Activated CD8-positive, alpha-beta memory T cell treated with anti-CD3 and anti-CD28 coated beads, Interleukin-2, amount 50 U/mL, for 1 hour (primary cell): ENCODE data around the gene CIROP.

Experiments used
- DNase-seq: peaks from one replicate; pipeline ENCODE4 v3.0.0-alpha.2; 2020; ENCODE audit errors: extremely low read depth

Gene CIROP

DNA sequence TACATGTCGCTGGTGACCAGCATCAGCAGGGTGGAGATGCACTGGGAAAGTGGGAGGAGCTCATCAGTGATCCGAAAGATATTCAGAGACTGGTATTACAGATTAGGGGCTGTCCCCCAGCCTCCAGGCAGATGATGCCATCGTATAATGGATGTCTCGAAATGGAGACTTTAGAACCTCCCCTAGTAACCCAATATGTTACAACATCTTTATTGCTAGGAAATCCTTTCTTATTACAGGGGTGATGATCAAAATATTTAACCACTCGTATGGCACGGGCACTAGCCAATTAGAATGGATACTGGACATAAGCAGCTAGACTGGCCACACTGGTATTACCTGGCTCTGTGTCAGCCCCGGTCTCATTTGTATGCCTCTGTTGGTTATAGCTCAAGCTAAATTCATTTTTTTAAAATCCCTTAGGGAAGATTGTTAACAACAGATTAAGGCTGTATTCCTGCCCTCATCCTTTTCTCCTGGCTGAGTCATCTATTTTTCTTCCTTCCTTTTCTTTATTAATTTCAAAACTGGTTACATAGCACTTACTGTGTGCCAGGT is 25.0 kb upstream of the CIROP start:
- no peak for DNase-seq

GRCh38 chr14:23128969-23129758 is 24.4 kb upstream of the CIROP start:
- no peak for DNase-seq

DNA sequence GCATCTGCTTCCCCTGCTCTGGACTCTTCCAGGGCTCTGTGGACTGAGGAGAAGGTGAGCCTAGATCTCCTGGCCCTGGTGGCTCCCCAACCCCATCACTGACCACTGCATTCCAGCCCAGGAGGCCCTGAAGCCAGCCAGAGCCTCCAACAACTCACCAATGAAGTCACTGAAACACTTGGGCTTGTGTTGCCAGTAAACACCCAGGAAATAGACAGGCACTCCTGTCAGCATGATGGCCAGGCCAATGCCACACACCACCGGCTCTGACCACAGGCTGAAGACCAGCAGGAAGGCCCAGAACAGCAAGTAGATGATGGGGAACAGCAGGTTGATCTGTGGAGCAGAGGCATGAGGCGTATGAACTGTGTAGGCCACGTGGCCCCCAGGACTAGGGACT is 23.1 kb upstream of the CIROP start:
- DNase-seq, result no peak

DNA sequence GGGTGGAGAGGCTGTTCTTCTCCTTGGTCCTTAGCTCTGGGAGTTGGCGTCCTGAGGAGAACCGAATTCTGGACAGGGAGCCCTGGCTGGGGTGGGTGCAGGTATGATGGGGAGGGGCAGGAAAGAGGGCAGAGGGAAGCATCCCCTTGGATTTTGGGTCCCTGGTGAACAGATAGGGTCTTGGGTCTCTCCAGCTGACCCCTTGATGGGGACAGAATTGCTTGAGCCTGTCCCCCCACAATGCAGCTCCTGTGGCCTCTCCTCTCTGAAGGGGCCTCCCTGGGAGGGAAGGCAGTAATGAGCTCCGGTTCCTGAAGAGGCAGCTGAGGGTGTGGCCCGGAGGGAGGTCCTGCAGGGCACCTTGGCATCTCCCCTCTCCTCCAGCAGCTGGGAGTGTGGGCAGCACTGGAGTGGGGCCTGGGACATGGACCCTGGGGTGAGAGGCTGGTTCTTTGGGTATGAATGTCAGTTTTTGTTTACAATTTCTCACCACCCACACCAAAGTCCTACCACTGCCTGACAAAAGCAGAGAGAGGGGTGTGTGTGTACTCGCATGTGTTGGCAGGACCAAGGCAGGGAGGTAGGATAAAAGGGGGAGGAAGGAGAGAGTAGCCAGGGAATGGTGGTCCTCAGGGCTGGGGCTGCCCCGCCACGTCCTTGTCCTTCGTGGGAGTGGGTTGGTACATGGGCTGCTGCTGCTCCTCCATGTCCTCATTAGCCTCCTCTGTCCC is 21.9 kb upstream of the CIROP start:
- DNase-seq, result no peak

- DNase-seq, result no peak
These were observed 21.2 kb upstream of the CIROP start for GRCh38 chr14:23125933-23126524.

- no peak for DNase-seq
These were observed 20.2 kb upstream of the CIROP start for GRCh38 chr14:23125011-23125410.

GRCh38 chr14:23124337-23124954 is 19.7 kb upstream of the CIROP start:
- no peak for DNase-seq

- no peak for DNase-seq
These were observed 18.6 kb upstream of the CIROP start for GRCh38 chr14:23123419-23123818.

DNA sequence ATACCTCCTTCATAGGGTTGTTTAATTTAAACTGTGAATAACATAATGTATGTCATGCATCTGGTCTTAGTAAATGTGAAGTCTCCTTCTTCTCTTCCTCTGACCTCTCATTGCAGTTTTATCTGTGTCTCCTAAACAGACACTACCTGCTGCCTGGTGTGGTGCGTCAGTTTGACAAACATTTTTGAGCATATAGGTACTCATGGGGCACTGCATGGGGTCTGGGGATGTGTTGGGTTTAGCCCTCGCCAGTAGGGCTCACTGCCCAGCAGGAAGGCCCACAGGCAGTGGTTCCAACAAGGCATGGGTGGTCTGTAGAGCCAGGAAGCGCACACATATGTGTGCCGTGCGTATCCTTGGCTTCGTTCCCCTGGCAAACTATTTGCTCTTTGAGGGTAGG is 17.3 kb upstream of the CIROP start:
- no peak for DNase-seq

- no peak for DNase-seq
These were observed 16.6 kb upstream of the CIROP start for GRCh38 chr14:23121361-23121771.

DNA sequence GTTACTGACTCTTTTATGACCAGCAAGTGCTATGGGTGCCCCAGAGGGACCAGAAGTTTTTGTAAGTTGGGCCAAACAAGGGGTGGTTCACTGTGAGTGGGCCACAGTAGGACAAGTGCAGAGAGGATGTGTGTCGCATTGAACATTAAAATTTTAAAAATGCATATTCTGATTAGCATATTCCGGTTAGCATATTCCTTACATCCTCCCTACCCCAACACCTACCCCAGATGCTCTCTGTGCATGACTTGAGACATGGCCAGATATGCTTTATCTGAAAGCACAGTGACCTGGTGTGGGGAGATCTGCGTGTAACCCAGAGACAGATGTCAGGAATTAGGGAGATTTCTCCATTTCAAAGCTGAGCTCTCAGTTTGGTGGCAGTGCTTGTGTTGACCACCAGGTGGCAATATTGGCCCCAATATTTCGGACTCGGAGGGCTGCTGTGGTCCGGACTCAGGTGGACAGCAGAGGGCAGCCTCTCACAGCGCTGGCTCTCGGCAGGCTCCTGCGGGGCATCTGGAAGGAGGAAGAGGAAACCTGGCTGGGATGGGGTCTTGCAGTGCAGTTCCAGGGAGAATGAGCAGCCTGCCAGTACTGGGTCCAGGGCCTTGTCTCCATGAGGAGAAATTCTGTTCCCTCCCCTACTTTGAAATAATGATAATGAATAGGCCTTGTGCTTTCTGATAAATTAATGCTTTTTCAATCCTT is 15.9 kb upstream of the CIROP start:
- peak; percentile 54 for DNase-seq

DNA sequence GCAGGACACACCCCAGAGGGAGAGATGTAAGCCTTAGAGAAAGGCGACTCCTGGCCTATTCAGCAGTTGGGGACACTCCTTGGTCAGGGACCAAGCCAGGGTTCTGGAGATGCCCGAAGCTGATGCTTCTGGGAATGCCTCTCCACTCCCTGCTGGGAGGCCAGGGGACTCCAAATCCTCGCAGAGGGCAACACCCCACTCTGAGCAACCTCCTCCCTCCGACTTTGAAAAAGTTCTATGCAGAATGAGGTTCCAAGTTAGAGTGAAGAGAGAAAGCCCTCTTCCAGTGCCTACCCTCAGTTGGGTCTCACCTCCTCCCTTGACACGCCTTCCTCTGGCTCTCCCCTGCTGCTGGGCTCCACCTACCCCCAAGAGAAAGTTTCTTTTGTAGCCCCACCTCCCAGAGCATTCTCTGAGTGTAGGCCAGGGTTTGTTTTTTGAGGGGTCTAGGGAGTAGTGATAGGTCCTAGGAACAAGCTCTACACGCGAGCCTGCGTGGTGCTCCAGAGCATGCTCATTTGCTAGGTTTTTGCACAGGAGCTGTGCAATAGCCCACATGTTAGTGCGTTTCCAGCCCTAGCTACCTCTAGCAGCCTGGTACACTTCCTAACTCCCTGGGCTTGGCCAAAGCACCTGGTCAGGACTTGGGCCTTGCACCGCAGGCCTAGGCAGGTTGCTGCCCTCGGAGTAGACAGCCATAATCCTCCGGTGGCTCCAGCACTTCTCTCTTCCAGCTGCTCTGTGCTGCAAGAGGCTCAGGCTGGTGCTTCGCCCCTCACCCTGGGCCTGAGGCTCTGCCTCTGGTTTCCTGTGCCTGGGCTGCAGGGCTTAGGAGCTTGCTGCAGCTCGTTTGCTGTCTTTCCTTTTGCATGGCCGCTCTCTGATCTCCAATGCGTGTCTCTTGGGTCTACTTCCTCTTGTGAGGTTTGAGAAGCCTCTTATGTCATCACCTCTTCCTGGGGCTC is 14.9 kb upstream of the CIROP start:
- DNase-seq, result no peak

DNA sequence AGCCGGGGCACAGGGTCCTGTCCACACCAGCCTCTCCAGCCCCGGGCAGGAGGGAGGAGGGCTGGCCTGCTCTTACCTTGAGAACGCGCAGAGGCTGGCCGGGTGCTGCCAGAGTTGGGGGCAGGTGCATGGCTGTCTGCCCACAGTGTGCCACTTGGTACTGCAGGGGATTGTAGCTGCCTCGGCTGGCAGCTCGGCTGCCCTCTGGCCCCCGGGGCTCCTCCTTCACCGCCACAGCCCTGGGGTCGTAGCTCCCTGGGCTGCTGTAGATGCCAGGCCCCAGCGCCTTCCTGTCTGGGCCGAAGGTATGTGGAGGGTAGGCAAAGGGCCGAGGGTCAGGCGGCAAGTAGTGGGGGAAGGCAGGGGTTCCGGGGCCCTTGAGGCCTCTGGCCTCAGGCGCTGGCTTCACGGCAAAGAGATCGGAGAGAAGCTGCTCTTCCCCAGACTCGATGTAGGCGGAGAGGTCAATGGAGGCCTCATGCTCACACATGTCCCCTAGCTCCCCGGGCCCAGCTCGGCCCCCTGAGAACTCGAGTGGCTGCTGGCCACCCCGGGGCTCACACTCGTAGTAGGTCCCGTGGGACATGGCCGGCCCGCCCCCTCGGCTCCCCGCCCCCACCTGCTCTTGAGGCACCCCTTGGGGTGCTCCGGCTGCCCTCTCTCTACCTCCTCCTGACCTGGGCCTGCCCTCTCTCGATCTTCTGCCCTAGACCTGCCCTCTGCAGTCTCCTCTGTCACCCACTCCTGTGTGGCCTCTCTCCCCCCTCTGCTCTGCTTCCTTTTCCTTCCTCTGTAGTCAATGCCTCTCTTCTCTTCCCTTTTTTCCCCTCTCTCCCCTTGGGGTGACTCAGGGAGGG is 13.9 kb upstream of the CIROP start, which contains the start of gene CEBPE:
Gene CEBPE (minus strand): TSS at position 750 of the 857 bp plus-strand sequence. CDS start 164 bp downstream, at position 586.
- no peak for DNase-seq

DNA sequence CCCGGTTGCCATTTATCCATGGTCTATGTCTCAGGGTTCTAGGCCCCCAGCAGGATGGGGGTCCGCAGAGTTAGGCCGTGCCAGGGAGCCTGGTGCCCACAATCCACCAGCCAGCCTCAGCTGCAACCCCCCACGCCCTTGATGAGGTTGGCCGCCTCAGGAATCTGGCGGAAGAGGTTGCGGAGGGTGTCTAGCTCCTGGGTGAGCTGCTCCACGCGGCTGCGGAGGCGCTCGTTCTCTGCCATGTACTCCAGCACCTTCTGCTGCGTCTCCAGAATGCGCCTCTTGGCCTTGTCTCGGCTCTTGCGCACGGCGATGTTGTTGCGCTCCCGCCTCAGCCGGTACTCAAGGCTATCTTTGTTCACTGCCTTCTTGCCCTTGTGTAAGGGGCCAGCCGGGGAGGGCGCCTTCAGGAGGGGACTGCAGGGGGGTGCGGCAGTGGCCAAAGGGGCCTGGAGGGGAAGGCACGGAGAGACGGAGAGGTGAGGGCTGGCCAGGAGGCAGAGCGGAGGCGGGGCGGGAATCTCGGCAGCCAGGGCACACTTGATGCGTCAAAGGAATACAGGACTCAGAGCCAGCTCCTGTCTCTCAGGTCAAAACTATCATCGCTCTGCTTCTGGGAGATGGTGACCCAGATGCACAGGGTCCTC is 12.7 kb upstream of the CIROP start:
- no peak for DNase-seq

GRCh38 chr14:23115918-23116317 is 11.1 kb upstream of the CIROP start:
- no peak for DNase-seq

- DNase-seq, result no peak
These were observed 10.4 kb upstream of the CIROP start for GRCh38 chr14:23115039-23115731.

DNA sequence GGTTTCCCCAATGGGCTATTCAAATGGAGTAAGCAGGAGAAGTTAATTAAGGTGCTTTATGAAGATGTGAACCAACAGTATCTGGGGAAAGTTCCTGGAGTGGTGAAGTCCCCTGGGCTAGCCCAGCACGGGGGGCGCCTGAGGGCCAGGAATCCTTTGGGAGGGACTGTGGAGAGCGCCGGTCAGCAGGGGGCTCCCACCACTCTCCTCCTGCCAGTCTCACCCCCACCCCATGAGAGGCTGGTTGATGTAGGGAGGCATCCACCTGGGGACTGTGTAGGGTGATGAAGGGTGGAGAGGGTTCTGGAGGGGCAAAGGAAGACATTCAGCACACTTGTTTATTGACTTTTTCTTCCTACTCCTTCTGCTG is 9.9 kb upstream of the CIROP start:
- no peak for DNase-seq

DNA sequence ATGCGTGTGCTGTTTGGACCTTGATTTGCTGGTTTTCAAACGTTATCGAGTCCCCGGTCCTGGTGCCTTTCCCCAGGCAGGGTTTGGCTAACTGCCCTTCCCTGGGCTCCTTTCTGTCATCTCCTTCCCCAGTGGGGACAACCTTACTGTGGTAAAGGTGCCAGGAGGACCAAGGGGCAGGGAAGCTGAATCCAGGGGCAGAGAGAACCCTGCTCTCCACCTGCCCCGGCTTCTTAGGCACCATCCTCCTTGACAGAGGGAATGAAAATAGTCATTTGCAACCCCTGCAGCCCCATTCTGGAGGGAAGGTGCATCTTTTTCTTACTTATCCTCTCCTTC is 9.3 kb upstream of the CIROP start:
- DNase-seq, result no peak
